Esophagus muscularis mucosa (tissue), 4 donors: ENCODE measurements around the gene TMCO4. TPM values are rescaled to one million over a fixed set of nuclear protein-coding genes. Genes with fewer than 3 reads are reported as not detected.
A peak's percentile ranks its signal among the peaks of the same experiment; 100 is the strongest.
"Not testable (repeated sequence)": the region's sequence is repeated elsewhere in the genome, so short reads cannot be mapped to it uniquely, and the experiment has no call there.

Source experiments
- DNase-seq: peaks from one replicate; pipeline ENCODE4 v3.0.0-alpha.2; 2017; ENCODE audit errors: extremely low spot score
- H3K27ac ChIP-seq, 4 donors: fragments of 200-600 bp; sonication (generic); replicated peaks in 1 of 4; 1 replicate in 3 of 4; 2 replicates in 1 of 4; pipeline ENCODE4 v1.5.1; 2016 to 2019; ENCODE audit warnings: mild to moderate bottlenecking in 1 of 4
- H3K27me3 ChIP-seq, 4 donors: fragments of 200-600 bp; sonication (generic); one replicate each; pipeline versions ENCODE4 v1.5.1 to v1.6.0; 2016 to 2019
- H3K36me3 ChIP-seq, 4 donors: fragments of 200-600 bp; sonication (generic); one replicate each; pipeline ENCODE4 v1.5.1; 2016 to 2019
- H3K4me1 ChIP-seq, 4 donors: fragments of 200-600 bp; sonication (generic); one replicate each; pipeline ENCODE4 v1.5.1; 2016 to 2019
- H3K4me3 ChIP-seq, 4 donors: fragments of 200-600 bp; sonication (generic); 1 replicate in 2 of 4; 2 replicates in 2 of 4; pipeline ENCODE4 v1.5.1; 2016 to 2019; ENCODE audit warnings: mild to moderate bottlenecking in 4 of 4, moderate library complexity in 1 of 4
- H3K9me3 ChIP-seq, 4 donors: fragments of 200-600 bp; sonication (generic); 1 replicate in 3 of 4; 2 replicates in 1 of 4; pipeline ENCODE4 v1.5.1; 2016 to 2019
- CTCF ChIP-seq, 3 experiments: fragments of 200-600 bp in 2 of 3; fragments of 450-650 bp in 1 of 3; sonication (generic) in 2 of 3; IDR thresholded peaks; one replicate each; pipeline ENCODE4 v1.5.1; 2017 to 2019; ENCODE audit warnings: antibody characterized with exemption in 3 of 3, mild to moderate bottlenecking in 2 of 3, moderate library complexity in 1 of 3
- EP300 ChIP-seq: sonication (generic); formaldehyde crosslinking; IDR thresholded peaks from one replicate; pipeline ENCODE4 v1.6.1; 2017; ENCODE audit warnings: antibody characterized with exemption
- POLR2A ChIP-seq: fragments of 450-650 bp; IDR thresholded peaks from one replicate; pipeline ENCODE4 v1.6.1; 2017; ENCODE audit warnings: antibody characterized with exemption, moderate library complexity, mild to moderate bottlenecking, low read depth
- POLR2AphosphoS5 ChIP-seq, 2 donors: sonication (generic); formaldehyde crosslinking; IDR thresholded peaks; one replicate each; pipeline ENCODE4 v1.6.1; 2017; ENCODE audit warnings: antibody characterized with exemption in 2 of 2
- WGBS: methylation state at CpG from one replicate; pipeline ENCODE4 v1.1.5; 2018; 5-methylcytosine and 5-hydroxymethylcytosine counted together
- intact Hi-C: fragments of 100-400 bp; cut with DNase I; formaldehyde crosslinking; loops from one replicate; pipeline ENCODE4 v1.15.1; 2023
- total RNA-seq, 4 donors: library from RNA; depleted of rRNA; stranded (reverse); fragments of >200 nt; gene quantifications; one replicate each; pipeline versions ENCODE4 v1.1.0 to v1.2.1, GENCODE V29; 2016

Gene TMCO4
- total RNA-seq, 4 donors from 2014 or later: 20.8 to 34.4 (median 25.8) TPM

- no peak for DNase-seq
- H3K9me3 ChIP-seq: no peaks in the 10 kb centered on the region
- no peak for TF ChIP-seq CTCF (IDR thresholded peaks at IDR 0.05)
- no peak for TF ChIP-seq POLR2A
- TF ChIP-seq EP300: no peak
- peak; percentile 35 to 47 for TF ChIP-seq POLR2AphosphoS5 (IDR thresholded peaks at IDR 0.05)
- WGBS: 2% methylated on average over 25 of the region's 90 CpGs
- intact Hi-C loops: loop anchor here (2.0 kb wide), 1 partner anchor 159 kb away; the partner anchor contains the start of gene CAPZB
- no peaks in the 10 kb centered on the region for H3K27me3 ChIP-seq
- peak within 1 kb of the TSS; percentile 70 to 94 (median 92) for H3K4me3 ChIP-seq
- no peaks in the 10 kb centered on the region for H3K36me3 ChIP-seq
- peak within 1 kb of the TSS; percentile 97 to 99 (median 98) for H3K27ac ChIP-seq
- peaks cover 45 to 71% (median 68%) of the 10 kb centered on the region in 4 donors for H3K4me1 ChIP-seq
Observed at GRCh38 chr1:19643602-19644394, 155.9 kb downstream of the TMCO4 start, which contains the start of gene NBL1. Gene NBL1 (plus strand): TSS chr1:19644311. CDS start chr1:19655031, 10,720 bp downstream.

GRCh38 chr1:19643121-19643520 lies 156.6 kb downstream of the TMCO4 start:
- no peak for DNase-seq
- H3K9me3 ChIP-seq: no peaks in the 10 kb centered on the region
- peak overlapping the region; percentile 70 to 94 (median 92) for H3K4me3 ChIP-seq
- peak overlapping the region; percentile 94 to 99 (median 98) for H3K27ac ChIP-seq
- no peak for TF ChIP-seq POLR2AphosphoS5 (IDR thresholded peaks at IDR 0.05)
- no peak for TF ChIP-seq EP300
- no peak for TF ChIP-seq POLR2A
- no peak for TF ChIP-seq CTCF (IDR thresholded peaks at IDR 0.05)
- no peaks in the 10 kb centered on the region for H3K36me3 ChIP-seq
- WGBS: 70% methylated on average over 6 of the region's 7 CpGs
- no peaks in the 10 kb centered on the region for H3K27me3 ChIP-seq
- intact Hi-C loops: no loop called here
- peaks cover 38 to 64% (median 62%) of the 10 kb centered on the region in 4 donors for H3K4me1 ChIP-seq

GRCh38 chr1:19640363-19641316 lies 159.1 kb downstream of the TMCO4 start:
- TF ChIP-seq POLR2A (no peak), POLR2AphosphoS5 (IDR thresholded peaks at IDR 0.05) (no peak), CTCF (IDR thresholded peaks at IDR 0.05) (peak in 1 of 3 experiments; percentile 4), EP300 (no peak)
- Histone ChIP-seq H3K27ac (peak overlapping the region; percentile 18 to 57 (median 42)), H3K4me1 (peaks cover 15 to 42% (median 41%) of the 10 kb centered on the region in 4 donors), H3K27me3 (no peaks in the 10 kb centered on the region), H3K36me3 (no peaks in the 10 kb centered on the region), H3K4me3 (no peak overlapping the region), H3K9me3 (no peaks in the 10 kb centered on the region)
- DNase-seq: no peak
- intact Hi-C loops: no loop called here
- 58% methylated on average over 9 of the region's 14 CpGs for WGBS

DNA sequence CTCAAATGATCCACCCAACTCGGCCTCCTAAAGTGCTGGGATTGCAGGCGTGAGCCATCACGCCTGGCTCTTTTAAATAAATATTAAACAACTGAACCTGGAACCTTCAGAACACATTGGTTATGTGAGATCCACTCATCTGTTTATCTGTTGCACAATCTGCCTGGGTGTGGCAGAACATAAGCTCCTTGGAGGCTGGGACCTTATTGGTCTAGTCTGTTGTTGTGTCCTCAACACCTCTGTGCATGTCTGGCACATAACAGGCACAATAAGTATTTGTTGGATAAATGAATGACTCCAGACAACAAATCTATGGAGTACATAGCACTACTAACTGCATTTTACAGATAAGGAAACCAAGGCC lies 159.7 kb downstream of the TMCO4 start:
- 84% methylated on average over 3 of the region's 3 CpGs for WGBS
- no peak for DNase-seq
- no peak for TF ChIP-seq CTCF (IDR thresholded peaks at IDR 0.05)
- TF ChIP-seq POLR2A: no peak
- no peak for TF ChIP-seq EP300
- peak in 1 of 2 donors; percentile 29 for TF ChIP-seq POLR2AphosphoS5 (IDR thresholded peaks at IDR 0.05)
- Histone ChIP-seq H3K4me3 (no peak overlapping the region), H3K4me1 (peaks cover 15 to 45% (median 37%) of the 10 kb centered on the region in 4 donors), H3K27ac (peak overlapping the region; percentile 18 to 57 (median 42)), H3K27me3 (no peaks in the 10 kb centered on the region), H3K36me3 (no peaks in the 10 kb centered on the region), H3K9me3 (no peaks in the 10 kb centered on the region)
- intact Hi-C loops: no loop called here

- H3K27me3 ChIP-seq, H3K4me3 ChIP-seq, H3K27ac ChIP-seq, intact Hi-C loops, H3K36me3 ChIP-seq, DNase-seq, H3K9me3 ChIP-seq: not testable (repeated sequence)
- 74% methylated on average over 10 of the region's 10 CpGs for WGBS
- peaks cover 15 to 45% (median 37%) of the 10 kb centered on the region in 4 donors for H3K4me1 ChIP-seq
Observed at GRCh38 chr1:19639228-19639627, 160.5 kb downstream of the TMCO4 start.
